SK-N-SH treated with all-trans-retinoic acid at 6 μM for 48 hours (cell line): ENCODE data around the gene SRGAP2B.
"Not testable (repeated sequence)": the region's sequence is repeated elsewhere in the genome, so short reads cannot be mapped to it uniquely, and the experiment has no call there.

Experiments used
- ISL1 ChIP-seq: fragments of 250-450 bp; sonication (Bioruptor Pico); IDR thresholded peaks from 2 replicates; pipeline ENCODE4 v2.1.2; 2022; ENCODE audit warnings: mild to moderate bottlenecking, moderate library complexity
- POU6F1 ChIP-seq: fragments of 250-450 bp; sonication (Bioruptor Pico); IDR thresholded peaks from 2 replicates; pipeline ENCODE4 v1.8.0; 2021; ENCODE audit warnings: low read depth, mild to moderate bottlenecking, moderate library complexity, borderline replicate concordance
- PPARA ChIP-seq: fragments of 250-450 bp; sonication (Bioruptor Pico); IDR thresholded peaks from 2 replicates; pipeline ENCODE4 v1.5.0; 2020; ENCODE audit warnings: mild to moderate bottlenecking, borderline replicate concordance
- SNAI2 ChIP-seq: fragments of 250-450 bp; sonication (Bioruptor Pico); IDR thresholded peaks from 2 replicates; pipeline ENCODE4 v1.5.0; 2020; ENCODE audit warnings: mild to moderate bottlenecking, moderate library complexity
- ZC3H10 ChIP-seq: fragments of 250-450 bp; sonication (Bioruptor Pico); IDR thresholded peaks from 2 replicates; pipeline ENCODE4 v1.5.1; 2021; ENCODE audit warnings: mild to moderate bottlenecking, moderate library complexity

GRCh38 chr1:145021749-145022148 is 73.4 kb downstream of the SRGAP2B start:
- not testable (repeated sequence) for TF ChIP-seq POU6F1 (CRISPR knock-in tag); ISL1 (CRISPR knock-in tag); PPARA; ZC3H10; SNAI2
